GM12878 (cell line): ENCODE measurements around the gene PTCH2. TPM values are rescaled to one million over a fixed set of nuclear protein-coding genes. Genes with fewer than 3 reads are reported as not detected.
A peak's percentile ranks its signal among the peaks of the same experiment; 100 is the strongest.

Experiments
- ATAC-seq: fragments of 200-7000 bp; cut with Tn5 transposase; 3 replicates; pipeline ENCODE4 v1.9.1; 2020; ENCODE audit warnings: mild to moderate bottlenecking, moderate library complexity
- BruUV-seq: library from RNA; stranded (reverse); fragments of 400-500 nt; replicated peaks from 2 replicates; lab custom pipeline; 2021; lab: Mats Ljungman, UMichigan
- CTCF ChIA-PET: fragments of 300-600 bp; sonication (Branson Sonifier 250); formaldehyde crosslinking; extraction: SDS; loops from one replicate; lab custom pipeline; 2021; ENCODE audit warnings: inconsistent platforms; lab: Yijun Ruan, JAX
- POLR2A ChIA-PET: fragments of 350-600 bp; formaldehyde crosslinking; extraction: SDS; loops from one replicate; lab custom pipeline; 2021; ENCODE audit warnings: inconsistent platforms; lab: Charles Lee
- RAD21 ChIA-PET: fragments of 300-600 bp; sonication (Branson Sonifier 250); formaldehyde crosslinking; loops from one replicate; lab custom pipeline; 2023; ENCODE audit warnings: antibody characterized with exemption; ENCODE audit not compliant: unreplicated experiment; lab: Charles Lee
- SMC1A ChIA-PET: fragments of 300-600 bp; sonication (Branson Sonifier 250); formaldehyde crosslinking; loops from one replicate; lab custom pipeline; 2023; ENCODE audit not compliant: unreplicated experiment, uncharacterized antibody; lab: Charles Lee
- DNase-seq: peaks from one replicate; pipeline ENCODE4 v3.0.0-alpha.2; 2011; ENCODE audit warnings: low read depth, low spot score
- FAIRE-seq: peaks from 3 replicates; lab custom pipeline; 2011; peaks lifted over from hg19 to GRCh38; lab: Jason Lieb, UNC
- H2AFZ ChIP-seq: 2 replicates; pipeline ENCODE4 v1.6.0; 2011; ENCODE audit warnings: low read depth, low read length, control low read depth; ENCODE audit not compliant: control insufficient read depth
- H3K27ac ChIP-seq: 2 replicates; pipeline ENCODE4 v1.5.1; 2011; ENCODE audit warnings: control low read depth; ENCODE audit not compliant: control insufficient read depth, insufficient read depth
- H3K27me3 ChIP-seq, 2 experiments: replicated peaks in 1 of 2; 2 replicates each; pipeline versions ENCODE4 v1.6.0 to v1.6.1; 2011; ENCODE audit warnings: low read length in 1 of 2; ENCODE audit not compliant: control insufficient read depth in 2 of 2, insufficient read depth in 2 of 2
- H3K36me3 ChIP-seq, 2 experiments: 2 replicates each; pipeline ENCODE4 v1.5.1; 2011; ENCODE audit warnings: low read length in 1 of 2; ENCODE audit not compliant: control insufficient read depth in 2 of 2, insufficient read depth in 2 of 2
- H3K4me1 ChIP-seq: 2 replicates; pipeline ENCODE4 v1.6.1; 2011; ENCODE audit warnings: mild to moderate bottlenecking, low read length, moderate library complexity, mixed read lengths; ENCODE audit not compliant: control insufficient read depth, insufficient read depth
- H3K4me2 ChIP-seq: 2 replicates; pipeline ENCODE4 v1.6.0; 2011; ENCODE audit warnings: control low read depth; ENCODE audit not compliant: control insufficient read depth, insufficient read depth
- H3K4me3 ChIP-seq: fragments of 200-600 bp; sonication (generic); 2 replicates; pipeline ENCODE4 v1.5.1; 2016
- H3K79me2 ChIP-seq: 2 replicates; pipeline ENCODE4 v1.6.0; 2011; ENCODE audit warnings: low read length; ENCODE audit not compliant: control insufficient read depth, insufficient read depth
- H3K9ac ChIP-seq: 2 replicates; pipeline ENCODE4 v1.8.0; 2011; ENCODE audit warnings: low read length, control low read depth, mixed read lengths; ENCODE audit not compliant: control insufficient read depth, insufficient read depth
- H3K9me3 ChIP-seq: replicated peaks from 3 replicates; pipeline ENCODE4 v1.5.1; 2011; ENCODE audit warnings: mild to moderate bottlenecking, low read length; ENCODE audit not compliant: control insufficient read depth, insufficient read depth
- H4K20me1 ChIP-seq: 2 replicates; pipeline ENCODE4 v1.6.0; 2011; ENCODE audit not compliant: control insufficient read depth, insufficient read depth
- BACH1 ChIP-seq: fragments of 450-650 bp; IDR thresholded peaks from 2 replicates; pipeline ENCODE4 v1.6.1; 2017; ENCODE audit warnings: mild to moderate bottlenecking, borderline replicate concordance
- BRCA1 ChIP-seq: IDR thresholded peaks from 2 replicates; pipeline ENCODE4 v1.6.1; 2011; ENCODE audit warnings: low read depth, low read length, improper control_type of control experiment
- DPF2 ChIP-seq: fragments of 450-650 bp; IDR thresholded peaks from 2 replicates; pipeline ENCODE4 v1.6.1; 2017; ENCODE audit warnings: mild to moderate bottlenecking
- HDGF ChIP-seq: fragments of 450-650 bp; IDR thresholded peaks from 2 replicates; pipeline ENCODE4 v1.6.1; 2016; ENCODE audit warnings: antibody characterized with exemption
- IKZF1 ChIP-seq: fragments of 450-650 bp; conservative IDR thresholded peaks from 2 replicates; pipeline ENCODE4 v1.6.1; 2017; ENCODE audit warnings: antibody characterized with exemption, mild to moderate bottlenecking
- JUNB ChIP-seq: IDR thresholded peaks from 2 replicates; pipeline ENCODE4 v1.6.1; 2016; ENCODE audit warnings: antibody characterized with exemption, mild to moderate bottlenecking
- LARP7 ChIP-seq: fragments of 450-650 bp; IDR thresholded peaks from 2 replicates; pipeline ENCODE4 v1.6.1; 2017; ENCODE audit warnings: mild to moderate bottlenecking
- MEF2B ChIP-seq: fragments of 450-650 bp; IDR thresholded peaks from 2 replicates; pipeline ENCODE4 v1.6.1; 2018; ENCODE audit warnings: mild to moderate bottlenecking, moderate library complexity; ENCODE audit not compliant: partially characterized antibody, poor library complexity, severe bottlenecking
- PML ChIP-seq: IDR thresholded peaks from 2 replicates; pipeline ENCODE4 v1.6.1; 2012; ENCODE audit warnings: low read length, inconsistent platforms
- POLR2A ChIP-seq: IDR thresholded peaks from 2 replicates; pipeline ENCODE4 v1.6.1; 2011; ENCODE audit warnings: low read depth, mild to moderate bottlenecking, low read length
- SUZ12 ChIP-seq: fragments of 200-600 bp; sonication (generic); IDR thresholded peaks from one replicate; pipeline ENCODE4 v1.6.1; 2018; ENCODE audit warnings: antibody characterized with exemption, mild to moderate bottlenecking; ENCODE audit not compliant: unreplicated experiment
- ZBED1 ChIP-seq: IDR thresholded peaks from 2 replicates; pipeline ENCODE4 v1.6.1; 2016; ENCODE audit warnings: borderline replicate concordance
- ZBTB33 ChIP-seq: fragments of 450-650 bp; IDR thresholded peaks from 2 replicates; pipeline ENCODE4 v1.6.1; 2017; ENCODE audit warnings: mild to moderate bottlenecking
- ZNF384 ChIP-seq: IDR thresholded peaks from 2 replicates; pipeline ENCODE4 v1.6.1; 2012; ENCODE audit warnings: low read depth, mild to moderate bottlenecking, low read length, improper control_type of control experiment, borderline replicate concordance
- WGBS: methylation state at CpG from one replicate; pipeline ENCODE4 v1.1.6; 2016; ENCODE audit warnings: low lambda C conversion rate; ENCODE audit not compliant: insufficient replicate concordance, insufficient coverage; ENCODE audit errors: missing lambda C conversion rate; 5-methylcytosine and 5-hydroxymethylcytosine counted together
- in situ Hi-C: fragments of 300-500 bp; cut with MboI; formaldehyde crosslinking; loops from 9 replicates; pipeline ENCODE4 v1.14.3; 2018; ENCODE audit warnings: mixed read lengths
- intact Hi-C: fragments of 100-400 bp; cut with micrococcal nuclease; formaldehyde crosslinking; loops from one replicate; pipeline ENCODE4 v1.14.2; 2022; ENCODE audit not compliant: unreplicated experiment
- polyA plus RNA-seq, 11 experiments: library from polyadenylated mRNA; depleted of rRNA in 4 of 11; unstranded in 6 of 11; stranded (reverse) in 5 of 11; fragments of >200 nt; fragmentation: Nextera tagmentation in 4 of 11; fragmentation: Illumina TruSeq in 1 of 11; extraction: Ambion mirVana in 4 of 11; extraction: Trizol in 1 of 11; gene quantifications; 1 replicate in 1 of 11; 2 replicates in 10 of 11; pipeline versions ENCODE4 v1.2.1 to v1.2.3, GENCODE V29; 2011 to 2016; ENCODE audit warnings: inconsistent platforms in 2 of 11, missing spikeins in 2 of 11, low read depth in 1 of 11
- total RNA-seq, 4 experiments: library from RNA; depleted of rRNA in 3 of 4; stranded (reverse); fragments of >200 nt in 3 of 4; fragmentation: Illumina TruSeq in 1 of 4; extraction: Trizol in 1 of 4; gene quantifications; 2 replicates each; pipeline versions ENCODE4 v1.2.1 to v1.2.3, GENCODE V29; 2013 to 2021
- TF ChIP-seq, protein P1 (sequence below): fragments of 150-350 bp; IDR thresholded peaks from 2 replicates; pipeline ENCODE4 v1.6.1; 2014; ENCODE audit warnings: mild to moderate bottlenecking, low read depth, low read length

PTCH2 gene
- total and polyA plus RNA-seq, 10 of the 15 experiments (the other 5 are each of a cell fraction or from before 2014, with no cell fraction given): 0.03 to 8.4 (median 0.10) TPM

DNA sequence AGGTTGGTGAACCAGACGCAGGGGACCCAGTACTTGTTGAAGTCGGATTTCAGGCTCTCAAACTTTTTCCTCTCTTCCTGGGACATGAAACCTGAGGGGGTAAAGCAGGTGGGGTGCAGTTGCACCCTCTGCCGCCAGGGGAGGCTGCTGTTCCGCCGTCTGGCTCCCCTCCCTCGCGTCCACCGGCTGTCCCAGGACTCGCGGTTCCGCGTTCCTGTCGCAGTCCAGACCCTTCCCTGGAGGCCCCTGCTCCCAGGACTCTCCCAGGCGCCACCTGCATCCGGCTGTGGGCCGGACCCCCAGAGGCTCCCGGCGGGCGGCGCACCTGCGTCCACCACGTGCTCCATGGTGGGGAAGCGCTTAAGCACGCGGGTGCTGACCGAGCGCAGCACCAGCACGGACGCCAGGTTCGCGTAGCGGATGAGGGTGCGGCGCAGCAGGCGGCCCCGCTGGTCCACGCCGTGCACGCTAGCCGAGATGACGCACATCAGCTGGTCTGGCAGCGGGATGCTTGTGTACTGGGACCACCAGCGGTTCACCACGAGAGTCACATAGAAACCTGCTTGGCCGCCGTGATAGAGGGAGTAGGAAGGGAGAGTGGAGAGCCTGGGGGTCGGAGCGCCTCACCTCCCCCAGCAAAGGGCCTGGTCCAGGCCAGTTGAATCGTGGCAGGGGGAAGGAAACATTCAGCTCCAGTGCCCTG is 56.8 kb downstream of the PTCH2 start (continued):
- TF ChIP-seq ZNF384 (no peak), BACH1 (peak; percentile 50; the same call in 1 of the 2 replicates), ZBTB33 (0 out of 2 replicates have a peak, but pooled peaks have one; percentile 9), POLR2A (peak; percentile 76), DPF2 (peak; percentile 51; the same call in 1 of the 2 replicates), HDGF (peak; percentile 83), IKZF1 (peak; percentile 89)

GRCh38 chr1:44785501-44786137 is 57.4 kb downstream of the PTCH2 start:
- Histone ChIP-seq H2AFZ (peak overlapping the region; percentile 95), H3K4me3 (peak overlapping the region; percentile 46; the same call in 1 of the 2 replicates), H3K9ac (peak overlapping the region; percentile 41; the same call in 1 of the 2 replicates), H3K4me2 (peak overlapping the region; percentile 90), H3K36me3 (peaks cover 0 to 12% of the 10 kb centered on the region in 2 experiments; a peak in 2 of 4 replicates), H3K27me3 (no peaks in the 10 kb centered on the region), H3K9me3 (no peaks in the 10 kb centered on the region), H3K79me2 (no peaks in the 10 kb centered on the region; the same call in 1 of the 2 replicates), H3K4me1 (peaks cover 30% of the 10 kb centered on the region), H4K20me1 (no peaks in the 10 kb centered on the region; the same call in 1 of the 2 replicates), H3K27ac (no peak overlapping the region)
- POLR2A ChIA-PET: interaction anchor here (0.7 to 3.0 kb wide), 4 partner anchors 10 to 63 kb away, joined by 3 to 29 read pairs (median 4); partner anchors contain the start of gene RPS8
- CTCF ChIA-PET: interaction anchor here (0.6 to 5.2 kb wide), 18 partner anchors 10 to 707 kb away, joined by 3 to 40 read pairs (median 4); partner anchors contain the start of genes PLK3, RNU5D-1, RPS8 and UROD
- ATAC-seq (no peak; the same call in 2 of the 3 replicates), DNase-seq (no peak), FAIRE-seq (no peak)
- 21% methylated on average over 11 of the region's 11 CpGs for WGBS
- RAD21 ChIA-PET: interaction anchor here (1.2 to 2.8 kb wide), 3 partner anchors 10 to 226 kb away, joined by 4 to 11 read pairs (median 7); partner anchors contain the start of genes HECTD3, RNU5D-1, RPS8 and UROD
- SMC1A ChIA-PET: interaction anchor here (0.9 to 2.5 kb wide), 4 partner anchors 9 to 68 kb away, joined by 3 to 6 read pairs (median 5); partner anchors contain the start of gene RPS8
- BruUV-seq: no TSS peak
- intact Hi-C loops: no loop called here
- in situ Hi-C loops: no loop called here
- TF ChIP-seq DPF2: no peak
- TF ChIP-seq LARP7: no peak
- no peak for TF ChIP-seq BRCA1
- TF ChIP-seq PML: no peak
- no peak for TF ChIP-seq JUNB
- TF ChIP-seq, protein P1, sequence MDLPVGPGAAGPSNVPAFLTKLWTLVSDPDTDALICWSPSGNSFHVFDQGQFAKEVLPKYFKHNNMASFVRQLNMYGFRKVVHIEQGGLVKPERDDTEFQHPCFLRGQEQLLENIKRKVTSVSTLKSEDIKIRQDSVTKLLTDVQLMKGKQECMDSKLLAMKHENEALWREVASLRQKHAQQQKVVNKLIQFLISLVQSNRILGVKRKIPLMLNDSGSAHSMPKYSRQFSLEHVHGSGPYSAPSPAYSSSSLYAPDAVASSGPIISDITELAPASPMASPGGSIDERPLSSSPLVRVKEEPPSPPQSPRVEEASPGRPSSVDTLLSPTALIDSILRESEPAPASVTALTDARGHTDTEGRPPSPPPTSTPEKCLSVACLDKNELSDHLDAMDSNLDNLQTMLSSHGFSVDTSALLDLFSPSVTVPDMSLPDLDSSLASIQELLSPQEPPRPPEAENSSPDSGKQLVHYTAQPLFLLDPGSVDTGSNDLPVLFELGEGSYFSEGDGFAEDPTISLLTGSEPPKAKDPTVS: no peak
- TF ChIP-seq SUZ12: no peak
- TF ChIP-seq ZNF384: no peak
- TF ChIP-seq MEF2B: no peak
- TF ChIP-seq ZBED1: no peak
